Kidney (tissue), 14 donors: ENCODE data around the gene KHNYN. TPM values are rescaled to one million over a fixed set of nuclear protein-coding genes. Genes with fewer than 3 reads are reported as not detected.
A peak's percentile ranks its signal among the peaks of the same experiment; 100 is the strongest.

Source experiments
- DNase-seq, 5 donors: peaks; one replicate each; pipeline ENCODE4 v3.0.0-alpha.2; 2013 to 2020
- FAIRE-seq: peaks from 2 replicates; lab custom pipeline; 2012; peaks lifted over from hg19 to GRCh38; lab: Jason Lieb, UNC
- H3K27ac ChIP-seq, 2 donors: one replicate each; pipeline ENCODE4 v1.7.0; 2013; ENCODE audit warnings: low read depth in 2 of 2, low read length in 2 of 2, inconsistent platforms in 1 of 2
- H3K27me3 ChIP-seq: one replicate; pipeline ENCODE4 v1.7.1; 2013; ENCODE audit warnings: low read length, inconsistent platforms; ENCODE audit not compliant: control insufficient read depth, insufficient read depth
- H3K36me3 ChIP-seq, 3 donors: one replicate each; pipeline versions ENCODE4 v1.7.0 to v1.7.1; 2013; ENCODE audit warnings: low read length in 3 of 3, control low read depth in 1 of 3, inconsistent platforms in 1 of 3; ENCODE audit not compliant: insufficient read depth in 3 of 3, control insufficient read depth in 2 of 3
- H3K4me1 ChIP-seq, 3 donors: one replicate each; pipeline versions ENCODE4 v1.7.0 to v1.7.1; 2013; ENCODE audit warnings: low read length in 3 of 3, inconsistent platforms in 1 of 3, low read depth in 1 of 3; ENCODE audit not compliant: control insufficient read depth in 2 of 3, insufficient read depth in 2 of 3
- H3K4me3 ChIP-seq, 3 donors: one replicate each; pipeline versions ENCODE4 v1.7.0 to v1.8.1; 2013; ENCODE audit warnings: low read length in 3 of 3, control low read depth in 1 of 3, inconsistent platforms in 1 of 3
- H3K9ac ChIP-seq, 3 donors: one replicate each; pipeline versions ENCODE4 v1.7.0 to v1.7.1; 2013; ENCODE audit warnings: low read length in 3 of 3, control low read depth in 1 of 3, inconsistent platforms in 1 of 3
- H3K9me3 ChIP-seq, 3 donors: one replicate each; pipeline versions ENCODE4 v1.7.0 to v1.7.1; 2013; ENCODE audit warnings: low read length in 3 of 3, control low read depth in 1 of 3, inconsistent platforms in 1 of 3; ENCODE audit not compliant: control insufficient read depth in 2 of 3, insufficient read depth in 1 of 3
- intact Hi-C: fragments of 100-400 bp; cut with DNase I; formaldehyde crosslinking; loops from one replicate; pipeline ENCODE4 v1.11.1; 2022
- polyA plus RNA-seq: library from polyadenylated mRNA; stranded (reverse); fragments of 350-450 nt; fragmentation: Illumina TruSeq; extraction: RNeasy Lipid Tissue Mini Kit (QIAGEN cat#74804); gene quantifications from one replicate; pipeline ENCODE4 v1.2.3, GENCODE V29; 2014; ENCODE audit warnings: low read depth, low replicate concordance; ENCODE audit not compliant: insufficient read depth
- total RNA-seq: library from RNA; stranded (reverse); fragmentation: NEBNext Ultra II Directional; extraction: Animal tissue kit (Norgen Biotek cat#: 25700); gene quantifications from one replicate; pipeline ENCODE4 v1.2.1, GENCODE V29; 2021
- TF ChIP-seq, protein P1 (sequence below): IDR thresholded peaks from 3 replicates; pipeline ENCODE4 v1.5.1; 2012; ENCODE audit warnings: mild to moderate bottlenecking, moderate library complexity, borderline replicate concordance; ENCODE audit not compliant: insufficient read depth; ENCODE audit errors: extremely low read depth
- donor health status: control.
- donor health status: control.
- donor health status: control.
- donor health status: control.
- donor health status: control.
- donor health status: DM: yes; HTN: yes; CAD: no.
- donor health status: Normal renal cell carcinoma (clear cell type).

The KHNYN gene
- total and polyA plus RNA-seq, 2 donors from 2014 or later = 9.7 to 53.9 TPM

DNA sequence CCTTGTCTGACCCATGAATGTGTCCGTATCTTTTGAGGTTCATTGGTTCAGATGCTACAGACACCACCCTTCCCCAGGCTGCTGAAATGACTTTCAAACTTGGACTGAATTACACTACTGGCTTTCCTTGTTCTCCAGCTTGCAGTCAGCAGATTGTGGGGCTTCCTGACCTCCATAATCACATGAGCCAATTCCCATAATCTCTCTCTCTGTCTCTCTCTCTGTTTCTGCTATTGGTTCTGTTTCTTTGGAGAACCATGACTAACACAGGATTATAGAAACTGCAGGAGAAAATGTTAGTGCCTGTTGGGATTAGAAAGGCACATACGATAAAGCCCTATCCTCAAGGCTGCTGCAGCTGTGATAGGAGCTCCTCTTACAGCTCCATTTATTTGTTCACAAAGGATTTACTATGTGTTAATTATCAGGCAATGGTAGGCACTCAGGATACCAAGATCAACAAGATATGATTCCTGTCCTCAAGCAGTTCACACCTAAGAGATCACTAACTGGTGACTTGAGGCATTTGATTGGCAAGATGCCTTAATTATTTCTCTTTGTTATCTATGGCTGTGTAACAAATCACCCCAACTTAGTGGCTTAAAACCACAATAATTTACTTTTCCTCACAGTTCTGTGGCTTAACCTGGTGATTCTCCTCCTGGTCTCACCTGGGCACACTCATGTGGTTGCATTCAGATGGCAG lies 41.1 kb upstream of the KHNYN start:
- no peak overlapping the region for H3K27ac ChIP-seq
- no peaks in the 10 kb centered on the region for H3K9me3 ChIP-seq
- FAIRE-seq (no peak), DNase-seq (no peak)
- no peak overlapping the region for H3K9ac ChIP-seq
- H3K27me3 ChIP-seq = no peaks in the 10 kb centered on the region
- intact Hi-C loops = no loop called here
- H3K36me3 ChIP-seq = no peaks in the 10 kb centered on the region
- peaks cover 0 to 4% (median 0%) of the 10 kb centered on the region in 3 donors for H3K4me1 ChIP-seq
- TF ChIP-seq, protein P1, sequence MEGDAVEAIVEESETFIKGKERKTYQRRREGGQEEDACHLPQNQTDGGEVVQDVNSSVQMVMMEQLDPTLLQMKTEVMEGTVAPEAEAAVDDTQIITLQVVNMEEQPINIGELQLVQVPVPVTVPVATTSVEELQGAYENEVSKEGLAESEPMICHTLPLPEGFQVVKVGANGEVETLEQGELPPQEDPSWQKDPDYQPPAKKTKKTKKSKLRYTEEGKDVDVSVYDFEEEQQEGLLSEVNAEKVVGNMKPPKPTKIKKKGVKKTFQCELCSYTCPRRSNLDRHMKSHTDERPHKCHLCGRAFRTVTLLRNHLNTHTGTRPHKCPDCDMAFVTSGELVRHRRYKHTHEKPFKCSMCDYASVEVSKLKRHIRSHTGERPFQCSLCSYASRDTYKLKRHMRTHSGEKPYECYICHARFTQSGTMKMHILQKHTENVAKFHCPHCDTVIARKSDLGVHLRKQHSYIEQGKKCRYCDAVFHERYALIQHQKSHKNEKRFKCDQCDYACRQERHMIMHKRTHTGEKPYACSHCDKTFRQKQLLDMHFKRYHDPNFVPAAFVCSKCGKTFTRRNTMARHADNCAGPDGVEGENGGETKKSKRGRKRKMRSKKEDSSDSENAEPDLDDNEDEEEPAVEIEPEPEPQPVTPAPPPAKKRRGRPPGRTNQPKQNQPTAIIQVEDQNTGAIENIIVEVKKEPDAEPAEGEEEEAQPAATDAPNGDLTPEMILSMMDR = no peak
- H3K4me3 ChIP-seq = no peak overlapping the region

DNA sequence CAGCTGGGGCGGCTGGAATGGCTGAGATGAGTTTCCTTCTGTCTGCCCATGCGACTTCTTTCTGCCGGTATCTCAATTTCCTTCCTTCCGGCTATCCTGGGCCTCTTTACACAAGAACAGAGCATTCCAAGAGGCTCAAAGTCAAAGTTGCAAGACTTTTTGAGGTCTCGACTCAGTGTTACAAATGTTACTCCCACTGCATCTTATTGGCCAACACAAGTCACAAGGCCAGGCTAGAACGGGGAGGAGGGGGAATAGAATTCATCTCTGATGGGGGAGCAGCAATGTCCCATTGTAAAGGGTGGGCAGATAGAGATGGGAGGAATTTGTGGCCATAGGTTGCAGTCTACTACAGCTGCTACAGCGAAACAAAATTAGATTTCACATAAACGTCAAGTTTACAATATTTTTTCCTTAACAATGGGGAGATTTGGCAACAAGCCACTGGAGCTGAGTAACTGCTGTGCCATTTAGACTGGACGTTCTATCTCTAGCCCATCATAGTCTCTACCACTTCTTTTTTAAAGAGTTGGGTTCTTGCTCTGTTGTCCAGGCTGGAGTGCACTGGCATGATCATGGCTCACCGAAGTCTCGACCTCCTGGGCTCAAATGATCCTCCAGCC lies 40.4 kb upstream of the KHNYN start:
- Histone ChIP-seq H3K36me3 (no peaks in the 10 kb centered on the region), H3K4me1 (peaks cover 0 to 4% (median 0%) of the 10 kb centered on the region in 3 donors), H3K27me3 (no peaks in the 10 kb centered on the region), H3K27ac (no peak overlapping the region), H3K4me3 (no peak overlapping the region), H3K9ac (no peak overlapping the region), H3K9me3 (no peaks in the 10 kb centered on the region)
- TF ChIP-seq, protein P1 = no peak
- intact Hi-C loops = no loop called here
- FAIRE-seq = no peak
- peak in 1 of 5 donors; percentile 56 for DNase-seq

DNA sequence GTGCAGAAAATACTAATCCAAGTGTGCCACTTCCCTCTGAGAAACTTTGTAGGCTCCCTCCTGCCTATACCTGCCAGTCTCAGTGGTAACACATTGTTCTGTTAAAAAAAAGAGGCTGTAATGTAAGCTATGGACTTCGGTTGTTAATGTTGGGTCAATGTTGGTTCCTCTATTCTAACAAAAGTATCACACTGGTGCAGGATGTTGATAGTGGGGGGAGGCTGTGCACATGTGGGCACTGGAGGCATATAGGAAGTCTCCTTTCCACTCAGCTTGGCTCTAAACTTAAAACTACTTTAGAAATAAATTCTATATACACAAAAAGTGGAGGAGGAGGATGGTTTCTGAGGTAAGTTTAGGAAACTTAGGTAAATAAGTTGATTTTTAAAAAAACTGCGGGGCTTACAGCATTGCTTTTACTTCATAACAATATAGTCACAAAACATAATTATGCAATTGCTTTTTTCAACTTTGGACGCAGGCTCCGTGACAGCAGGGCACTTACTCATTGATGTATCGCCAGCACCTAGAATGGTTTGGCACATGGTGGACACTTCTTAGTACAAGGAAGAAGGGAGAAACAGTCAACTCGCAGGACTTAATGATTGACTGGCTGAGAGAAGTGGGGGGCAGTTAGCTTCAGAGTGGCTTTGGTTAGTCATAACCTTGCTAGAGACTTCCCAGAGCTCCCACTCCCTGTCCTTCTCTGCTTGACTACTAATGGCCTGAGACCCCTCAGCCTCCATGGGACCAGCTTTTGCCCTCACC lies 38.9 kb upstream of the KHNYN start:
- Histone ChIP-seq H3K9ac (no peak overlapping the region), H3K27ac (no peak overlapping the region), H3K4me3 (no peak overlapping the region), H3K4me1 (peaks cover 0 to 4% (median 0%) of the 10 kb centered on the region in 3 donors), H3K9me3 (no peaks in the 10 kb centered on the region), H3K27me3 (no peaks in the 10 kb centered on the region), H3K36me3 (no peaks in the 10 kb centered on the region)
- intact Hi-C loops = no loop called here
- FAIRE-seq (no peak), DNase-seq (no peak)
- TF ChIP-seq, protein P1 = no peak
